ENCODE measurements around the gene ALG5.

The ALG5 gene

DNA sequence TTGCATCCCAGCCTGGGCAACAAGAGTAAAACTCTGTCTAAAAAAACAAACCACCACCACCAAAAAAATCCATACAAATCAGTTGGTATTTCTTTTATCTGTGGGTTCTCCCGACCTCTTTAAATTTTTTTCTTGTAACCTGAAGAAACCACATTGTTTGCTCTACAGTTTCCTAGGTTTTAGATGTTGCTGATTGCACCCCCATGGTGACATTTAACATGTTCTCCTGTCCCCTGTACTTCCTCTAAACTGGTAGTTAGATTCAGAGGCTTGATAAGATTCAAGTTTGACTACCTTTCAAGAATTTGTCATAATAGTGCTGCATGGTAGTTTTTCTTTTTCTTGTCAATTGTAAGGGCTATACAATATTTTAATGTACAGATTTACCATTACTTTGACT, 24.0 kb downstream of the ALG5 start:
- no peak for DNase-seq

DNA sequence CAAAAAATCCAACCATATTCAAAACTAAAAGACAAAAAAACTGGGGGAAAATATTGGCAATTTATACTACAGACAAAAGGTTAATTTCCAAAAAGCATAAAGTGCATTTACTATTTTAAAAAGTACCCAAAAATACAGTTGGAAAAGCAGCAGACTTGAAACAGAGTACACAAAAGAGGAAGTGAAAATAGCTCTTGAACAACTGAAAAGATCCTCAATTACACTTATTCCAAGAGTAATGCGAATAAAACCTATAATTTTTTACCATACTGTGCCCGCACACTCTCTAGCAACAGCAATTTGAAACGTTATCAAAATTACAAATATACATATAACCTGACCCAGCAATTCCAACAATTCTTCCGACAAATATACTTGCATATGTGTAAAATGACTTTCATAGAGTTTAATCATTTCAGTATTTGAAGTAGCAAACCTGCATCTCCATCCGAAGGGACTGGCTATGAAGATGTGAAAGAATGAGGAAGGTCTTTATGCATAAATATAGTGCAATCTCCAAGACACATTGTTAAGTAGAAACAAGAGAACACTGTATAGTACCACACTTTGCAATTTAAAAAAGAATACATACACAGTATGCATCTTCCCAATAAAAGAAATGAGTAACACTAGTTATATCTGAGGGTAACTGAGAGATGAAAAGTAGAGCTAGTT, 25.4 kb downstream of the ALG5 start:
- no peak for DNase-seq

DNA sequence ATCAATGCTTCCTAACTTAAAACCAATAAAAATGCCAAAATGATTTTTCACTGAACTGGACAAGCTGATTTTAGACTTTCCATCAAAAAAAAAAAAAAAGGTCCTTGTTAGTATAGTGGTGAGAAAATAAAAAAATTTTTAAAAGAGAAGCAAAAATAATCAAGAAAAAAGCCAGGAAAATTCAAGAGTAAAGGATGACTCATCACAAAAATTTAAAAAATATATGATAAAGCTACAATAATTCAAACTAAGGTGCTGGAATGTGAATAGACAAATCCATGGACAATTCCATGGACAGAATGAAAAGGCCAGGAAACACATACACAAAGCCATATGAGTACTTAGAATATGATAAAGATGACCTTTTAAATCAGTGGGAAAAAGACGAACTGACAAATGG, 26.1 kb downstream of the ALG5 start:
- no peak for DNase-seq

DNA sequence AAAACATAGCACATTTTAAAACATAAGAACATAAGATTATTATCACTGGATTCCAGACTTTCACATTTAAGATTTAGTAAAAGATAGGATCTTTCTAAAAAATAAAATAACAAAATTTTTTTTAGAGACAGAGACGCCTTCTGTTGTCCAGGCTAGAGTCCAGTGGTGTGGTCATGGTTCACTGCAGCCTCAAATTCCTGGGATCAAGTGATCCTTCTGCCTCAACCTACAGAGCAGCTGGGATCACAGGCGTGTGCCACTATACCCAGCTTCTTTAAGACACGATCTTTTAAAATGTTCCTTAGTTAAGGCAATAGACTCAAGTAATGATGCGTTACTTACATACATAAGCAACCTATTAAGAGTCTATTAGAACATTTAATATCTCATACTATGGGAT, 32.7 kb downstream of the ALG5 start:
- DNase-seq: no peak

DNA sequence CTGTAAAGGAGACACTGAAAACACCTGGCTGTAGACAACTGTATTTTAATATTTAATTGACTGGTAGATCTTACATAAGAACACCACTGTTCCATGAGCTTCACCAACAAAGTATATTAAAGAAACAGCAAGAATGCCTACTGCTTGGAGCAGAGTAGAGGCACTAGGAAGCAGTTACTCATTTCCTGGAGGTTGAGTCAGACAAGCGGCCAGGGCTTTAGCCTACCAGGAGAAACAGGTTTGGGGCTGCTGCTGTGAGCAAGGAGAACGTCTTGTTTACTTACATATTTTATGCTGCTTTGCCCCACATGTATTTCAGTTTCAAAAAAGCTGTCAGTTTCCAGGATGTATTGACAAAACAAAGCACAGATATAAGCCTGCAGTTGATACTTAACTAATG, 33.4 kb downstream of the ALG5 start:
- no peak for DNase-seq

DNA sequence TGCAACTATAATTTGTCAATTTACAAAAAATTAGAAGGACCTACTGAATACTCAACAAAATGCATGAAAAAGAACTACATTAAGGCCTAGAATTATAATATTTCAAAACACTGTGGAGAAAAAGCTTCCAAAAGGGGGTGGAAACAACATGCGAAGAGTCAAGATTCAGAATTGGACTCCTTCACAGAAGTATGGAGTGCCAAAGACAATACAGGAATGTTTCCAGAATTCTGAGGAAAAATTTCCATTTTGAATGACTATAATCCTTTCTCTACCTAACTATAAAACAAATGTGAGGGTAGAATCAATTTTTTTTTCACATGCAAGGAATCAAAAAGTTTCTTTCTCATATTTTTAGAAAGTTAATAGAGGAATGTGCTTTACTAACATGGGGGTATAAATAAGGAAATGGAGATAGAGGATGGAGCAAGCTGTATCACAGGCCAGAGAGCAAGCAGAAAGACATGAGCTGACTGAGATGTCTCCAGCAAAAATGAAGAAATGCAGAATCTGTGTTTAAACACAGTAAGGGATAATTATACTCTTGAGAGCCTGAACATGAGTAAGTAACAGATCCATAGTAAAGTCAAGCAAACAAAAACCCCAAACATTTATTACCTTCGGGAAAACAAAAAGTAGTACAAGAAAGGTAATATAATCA, 39.6 kb downstream of the ALG5 start:
- DNase-seq: no peak

DNA sequence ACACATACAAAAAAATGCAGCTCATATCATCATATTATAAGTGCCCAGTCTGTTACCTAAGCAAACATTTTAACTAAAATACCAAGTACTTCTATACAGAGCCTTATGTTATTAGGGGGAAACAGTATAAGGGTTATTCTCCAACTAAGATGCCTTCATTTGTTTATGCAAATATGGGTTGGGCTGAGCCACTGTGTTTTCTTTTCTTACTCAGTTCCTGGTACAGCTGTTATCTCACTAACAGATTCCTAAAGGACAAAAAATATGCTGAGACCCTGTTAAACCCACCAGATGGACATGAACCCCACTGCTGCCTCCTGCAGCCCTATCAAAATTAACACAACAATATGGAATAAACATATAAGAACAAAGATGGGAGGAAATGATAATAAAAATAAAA, 44.6 kb downstream of the ALG5 start:
- no peak for DNase-seq

DNA sequence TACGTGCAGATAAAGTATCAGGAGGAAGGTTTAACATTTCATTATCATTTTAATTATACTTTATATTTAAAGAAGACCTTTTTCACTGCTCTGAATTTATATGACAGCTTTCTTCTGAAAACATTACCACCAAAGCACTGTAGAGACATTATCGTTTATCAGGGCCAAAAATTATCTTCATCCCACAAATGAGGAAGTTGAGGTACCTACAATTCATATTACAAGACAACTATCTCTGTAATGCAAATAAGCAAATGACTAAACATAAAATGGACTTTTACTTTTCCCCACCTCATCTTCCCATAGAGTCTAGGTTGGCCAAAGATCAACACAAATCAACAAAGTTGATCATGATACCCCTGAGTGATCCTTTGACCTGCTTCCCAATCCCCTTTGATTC, 48.2 kb downstream of the ALG5 start:
- no peak for DNase-seq

DNA sequence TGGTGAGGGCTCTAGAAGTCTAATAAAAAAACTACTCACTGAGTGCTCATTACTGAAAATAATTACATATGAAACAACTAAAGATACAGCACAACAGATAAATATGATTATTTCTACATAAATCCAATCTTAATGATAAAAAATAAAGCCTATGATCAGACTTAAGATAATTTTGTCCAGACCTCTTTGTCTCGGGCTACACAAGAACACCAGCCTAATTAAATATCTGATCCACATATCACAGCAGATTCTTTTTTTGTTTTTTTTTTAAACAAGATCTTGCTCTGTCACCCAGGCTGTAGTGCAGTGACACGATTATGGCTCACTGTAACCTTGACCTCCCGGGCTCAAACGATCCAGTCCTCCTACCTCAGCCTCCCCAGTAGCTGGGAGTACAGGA, 48.8 kb downstream of the ALG5 start:
- no peak for DNase-seq

DNA sequence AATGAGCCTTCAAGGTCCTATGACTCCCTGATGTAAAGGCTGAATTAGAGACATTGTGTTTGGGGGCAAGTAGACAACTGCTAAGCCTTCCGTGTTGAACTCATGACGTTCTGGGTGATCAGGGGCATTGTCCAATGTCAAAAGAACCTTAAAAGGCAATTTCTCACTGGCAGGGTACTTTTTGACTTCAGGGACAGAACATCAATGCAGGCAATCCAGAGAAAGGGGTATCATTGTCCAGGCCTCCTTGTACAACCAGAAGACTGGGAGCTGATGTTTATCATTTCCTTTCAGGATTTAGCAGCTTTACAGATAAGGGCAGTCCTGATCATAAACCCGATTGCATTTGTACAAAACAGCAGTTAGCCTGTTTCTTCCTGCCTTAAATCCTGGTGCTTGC, 54.1 kb downstream of the ALG5 start:
- DNase-seq: no peak

DNA sequence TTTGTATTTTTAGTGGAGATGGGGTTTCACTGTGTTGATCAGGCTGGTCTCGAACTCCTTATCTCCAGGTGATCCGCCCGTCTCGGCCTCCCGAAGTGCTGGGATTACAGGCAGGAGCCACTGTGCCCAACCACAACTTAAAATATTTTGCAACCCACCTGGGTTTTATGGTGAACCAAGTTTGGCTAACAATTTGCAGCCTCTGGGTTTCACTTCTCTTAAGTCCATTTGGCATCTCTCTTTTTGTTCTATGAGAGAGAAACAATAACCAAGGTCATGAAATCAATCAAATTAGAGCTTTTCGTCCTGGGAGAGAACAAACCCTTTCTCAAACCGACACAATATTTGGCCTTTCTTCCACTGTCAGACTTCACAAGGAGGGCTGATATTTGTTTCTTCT, 73.5 kb downstream of the ALG5 start:
- no peak for DNase-seq

DNA sequence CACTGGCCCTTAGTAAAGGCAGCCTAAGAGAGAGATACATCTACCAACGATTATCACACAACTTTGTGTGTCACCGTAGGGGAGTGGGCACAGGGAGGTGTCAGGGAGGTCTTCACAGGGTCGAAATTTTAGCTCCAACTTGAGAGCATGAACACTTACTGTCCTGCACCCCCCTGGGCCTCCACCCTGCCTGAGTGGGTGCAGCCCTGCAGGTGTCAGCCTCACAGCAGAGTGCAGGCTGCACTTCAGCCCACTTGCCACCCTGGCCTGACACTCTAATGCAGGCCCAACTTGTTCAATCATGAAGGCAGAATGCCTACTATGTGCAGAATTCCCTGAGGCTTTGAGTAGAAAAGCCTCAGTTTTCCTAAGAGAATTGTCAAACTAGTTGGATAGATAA, 75.1 kb downstream of the ALG5 start:
- DNase-seq: no peak

DNA sequence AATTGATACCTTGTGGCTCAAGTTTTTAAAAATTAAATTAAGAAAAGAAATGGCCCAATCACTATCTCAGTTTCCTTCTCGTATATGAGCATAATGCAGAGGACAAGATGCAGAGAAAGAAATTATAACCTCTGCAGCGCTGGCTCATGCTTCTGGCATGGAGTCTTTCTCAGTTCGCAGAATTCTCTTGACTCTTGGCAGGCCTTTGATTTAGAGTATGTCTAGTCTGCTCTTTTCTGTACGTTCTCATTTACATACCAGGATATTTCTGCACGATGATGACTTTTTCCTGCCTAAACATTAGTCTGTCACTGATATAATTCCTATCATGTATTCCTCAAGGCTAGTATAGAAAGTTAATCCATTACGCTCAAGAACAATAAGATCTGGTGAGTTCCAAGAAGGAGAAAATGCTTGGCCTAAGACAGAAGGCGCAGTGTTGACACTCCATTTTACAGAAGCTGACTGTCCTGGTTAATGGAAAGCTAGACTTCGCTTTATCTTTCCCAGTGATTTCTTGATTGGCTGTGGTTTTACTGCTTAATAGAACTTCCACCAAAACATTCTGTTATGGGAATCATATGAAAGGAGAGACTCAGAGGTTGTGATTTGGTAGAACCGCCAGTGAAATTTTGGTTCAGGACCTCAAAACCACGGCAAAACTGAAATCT, 77.4 kb downstream of the ALG5 start:
- DNase-seq: no peak

DNA sequence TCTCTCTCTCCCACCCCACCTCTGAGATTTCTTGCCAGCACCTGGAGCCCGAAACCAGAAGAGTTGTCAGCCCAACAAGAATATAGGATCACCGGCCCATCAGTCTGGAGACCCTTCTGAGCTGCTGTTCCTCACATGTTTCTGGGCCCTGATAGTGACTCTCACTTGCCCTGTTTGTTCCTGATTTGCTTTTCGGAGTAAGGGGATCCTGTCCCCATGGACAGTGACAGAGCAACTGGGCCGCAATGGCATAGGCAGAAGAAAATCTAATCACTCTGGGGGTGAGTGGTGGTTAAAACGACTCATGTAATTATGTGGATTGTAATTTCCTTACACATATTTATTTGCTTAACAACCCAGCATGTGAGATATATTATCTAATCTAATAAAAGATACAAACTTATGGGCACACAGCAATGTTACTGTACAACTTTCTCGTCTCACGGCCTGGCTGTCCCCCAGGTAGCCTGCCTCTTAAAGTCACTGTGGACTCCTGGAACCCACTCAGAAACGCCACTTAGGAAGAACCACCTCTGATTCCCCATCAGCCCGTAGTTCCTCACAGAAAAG, 78.4 kb downstream of the ALG5 start:
- DNase-seq: no peak

DNA sequence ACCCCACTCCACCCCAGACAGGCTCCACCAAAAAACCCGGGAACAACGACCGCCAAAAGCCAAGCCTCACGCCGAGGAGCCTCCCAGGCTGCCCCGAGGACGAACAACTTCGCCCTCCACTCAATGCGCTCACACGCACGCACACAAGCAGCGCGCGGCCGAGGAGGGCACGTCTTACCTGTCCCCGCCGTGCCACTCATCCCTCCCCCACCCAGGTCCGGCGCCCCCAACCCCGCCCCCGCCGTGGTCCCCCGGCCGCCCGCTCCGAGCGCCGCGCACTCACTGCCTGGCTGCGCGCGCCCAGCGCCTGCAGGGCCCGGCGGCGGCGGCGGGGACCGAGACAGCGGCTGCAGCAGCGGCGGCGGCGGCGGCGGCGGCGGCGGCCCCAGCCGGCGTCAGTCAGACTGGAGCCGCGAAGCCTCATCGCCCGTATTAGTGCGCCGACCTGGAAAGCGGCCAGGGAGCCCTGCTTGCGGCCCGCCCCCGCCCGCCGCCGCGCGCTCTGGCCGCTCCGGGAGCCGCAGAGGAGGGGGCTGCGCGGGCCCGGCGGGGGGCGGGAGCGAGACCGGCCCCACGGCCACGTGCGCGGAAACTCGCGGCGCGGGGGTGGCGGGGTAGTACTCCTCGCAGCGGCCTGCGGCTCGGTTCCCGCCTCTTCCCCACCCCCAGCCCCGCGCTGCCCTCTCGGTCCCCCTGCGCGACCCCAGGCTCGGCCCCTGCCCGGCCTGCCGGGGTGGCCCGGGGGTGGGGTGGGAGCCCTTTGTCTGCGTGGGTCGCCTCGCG, 79.1 kb downstream of the ALG5 start, which contains the start of gene SMAD9:
SMAD9 (minus strand) TSS at position 406 of the 783 bp plus-strand sequence. CDS start 40,549 bp downstream, outside the sequence.
- DNase-seq: no peak

DNA sequence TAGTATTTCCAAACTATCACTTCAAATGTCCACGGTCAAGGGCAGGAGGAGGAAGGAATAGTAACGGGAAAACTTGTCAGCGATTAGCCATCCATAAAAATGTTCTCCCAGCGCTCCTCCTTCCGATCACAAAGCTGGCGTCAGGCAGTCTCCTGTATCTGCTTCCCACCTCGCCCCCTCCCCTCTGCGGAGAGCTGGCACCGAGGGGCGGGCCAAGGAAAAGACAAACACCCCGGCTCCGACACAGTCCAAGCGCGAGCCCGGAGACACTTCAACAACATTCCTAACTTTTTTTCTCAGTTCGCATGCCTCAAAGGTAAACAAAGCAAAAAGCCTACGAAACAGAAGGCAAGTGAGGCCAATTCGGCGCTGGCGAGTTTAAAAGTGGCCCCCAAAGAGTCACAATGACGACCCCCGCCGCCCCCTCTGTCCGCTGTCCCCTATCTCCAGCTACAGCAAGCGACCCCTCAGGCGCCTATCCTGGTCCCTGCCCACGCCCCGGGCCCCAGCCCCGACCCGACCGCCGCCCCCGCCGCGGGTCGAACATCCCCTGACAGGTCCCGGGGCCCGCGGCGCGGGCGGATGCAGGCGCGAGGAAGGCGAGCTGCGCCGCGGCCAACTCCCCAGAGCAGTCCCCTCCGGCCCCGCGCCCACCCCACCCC, 79.8 kb downstream of the ALG5 start:
- DNase-seq: no peak

DNA sequence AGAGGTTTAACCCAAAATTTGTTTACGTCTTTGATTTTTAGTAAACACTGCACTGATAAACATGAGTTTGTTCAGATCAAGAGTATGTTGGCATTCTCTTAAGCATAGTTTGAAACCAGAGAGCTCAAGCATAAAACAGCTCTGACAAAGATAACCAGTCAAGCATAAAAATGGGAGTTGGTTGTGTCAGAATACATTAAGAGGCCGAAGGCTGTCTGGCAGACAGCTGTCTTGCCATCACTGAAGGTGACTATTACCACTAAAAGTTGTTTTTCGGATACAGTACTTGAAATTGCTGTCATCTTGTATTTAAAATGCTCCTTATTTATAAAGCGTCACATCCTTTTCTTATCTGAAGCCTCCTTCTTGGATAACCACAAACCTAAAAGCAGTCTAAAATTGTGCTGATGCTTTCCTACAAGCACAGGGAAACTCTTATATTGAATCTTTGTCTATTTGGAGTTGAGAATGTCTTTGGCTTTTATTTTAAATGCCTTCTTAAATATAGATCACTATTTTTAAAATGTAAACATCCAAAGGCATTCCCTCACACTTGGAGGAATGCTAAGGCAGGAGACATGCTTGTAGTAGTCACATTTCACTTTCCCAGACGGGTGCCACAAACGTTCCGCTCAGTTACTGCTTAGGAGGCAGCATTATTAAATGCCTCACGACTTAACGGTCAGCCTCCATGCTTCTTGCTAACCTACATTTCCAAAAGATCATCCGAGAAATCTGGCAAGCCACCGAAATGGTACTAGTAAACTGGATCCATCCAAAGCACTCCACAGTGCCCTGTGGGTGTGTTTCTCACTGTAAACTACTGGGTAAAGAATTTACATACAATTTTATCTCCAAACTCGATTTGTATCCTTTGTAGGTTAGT, 80.7 kb downstream of the ALG5 start:
- DNase-seq: no peak

DNA sequence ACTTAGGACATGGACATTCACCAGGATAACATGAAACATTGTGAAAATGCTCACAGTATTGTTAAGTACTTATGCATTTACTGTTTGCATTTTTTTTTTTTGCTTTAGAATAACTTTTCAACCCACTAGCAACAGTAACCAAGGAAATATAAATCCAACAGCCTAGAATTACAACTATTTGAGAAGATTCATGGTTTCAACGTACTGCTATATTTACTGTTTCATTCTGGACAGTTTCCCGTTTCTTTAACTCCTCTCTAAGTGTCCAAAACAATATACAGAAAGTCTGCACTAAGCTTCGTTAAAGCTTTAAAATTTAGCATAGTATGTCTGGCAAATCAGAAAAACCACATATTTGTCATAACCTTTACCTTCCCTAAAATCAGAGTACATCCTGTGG, 81.8 kb downstream of the ALG5 start:
- no peak for DNase-seq

DNA sequence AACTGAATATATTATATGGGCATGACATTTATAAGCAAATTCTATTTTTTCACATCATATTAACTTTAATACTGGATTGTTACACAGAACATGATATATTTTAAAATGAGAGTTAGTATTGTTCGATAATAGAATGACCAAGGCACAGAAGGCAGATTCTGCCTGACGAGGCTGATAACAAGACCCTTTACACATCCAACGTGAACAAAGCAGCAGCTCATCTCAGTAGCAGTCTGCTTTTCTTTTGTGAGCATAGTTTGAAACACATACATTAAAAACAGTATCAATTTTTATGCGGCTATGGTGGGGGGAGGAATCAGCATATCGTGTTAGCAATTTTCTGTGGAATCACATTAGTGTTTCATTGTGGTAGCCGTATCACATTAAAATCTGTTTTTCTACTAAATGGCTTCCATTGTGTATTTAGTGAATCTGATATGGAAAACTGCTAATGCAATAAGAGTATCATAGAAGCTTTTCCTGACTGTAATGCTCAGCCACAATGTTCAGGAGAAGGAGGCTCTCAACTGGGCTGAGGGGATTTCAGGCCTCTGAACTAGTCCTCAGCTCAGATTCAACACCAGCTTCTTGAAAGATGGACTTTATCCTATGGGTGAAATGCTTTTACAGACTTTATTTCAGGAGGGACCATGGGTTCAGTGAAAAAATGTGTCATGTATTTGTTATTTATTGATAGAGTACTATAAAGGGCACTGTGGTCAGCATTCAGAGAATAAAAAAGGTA, 83.1 kb downstream of the ALG5 start:
- no peak for DNase-seq

DNA sequence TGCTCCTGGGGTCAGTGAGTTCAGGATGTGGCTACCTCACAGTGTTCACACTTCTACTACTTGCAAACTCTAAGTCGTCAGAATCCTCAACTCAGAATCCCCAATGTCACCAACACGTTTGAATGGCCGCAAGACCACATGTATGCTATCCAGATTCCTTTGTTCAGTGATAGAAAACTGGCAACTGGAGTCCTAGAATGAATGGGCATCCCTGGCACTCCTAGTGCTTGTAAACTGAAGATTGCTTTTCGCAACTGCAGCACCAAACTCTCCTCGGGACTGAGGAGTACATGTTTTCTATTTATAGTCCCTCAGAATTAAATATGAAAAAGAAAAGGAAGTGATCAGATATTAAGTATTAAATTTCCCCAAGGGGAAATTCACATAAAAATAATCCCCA, 84.0 kb downstream of the ALG5 start:
- no peak for DNase-seq

DNA sequence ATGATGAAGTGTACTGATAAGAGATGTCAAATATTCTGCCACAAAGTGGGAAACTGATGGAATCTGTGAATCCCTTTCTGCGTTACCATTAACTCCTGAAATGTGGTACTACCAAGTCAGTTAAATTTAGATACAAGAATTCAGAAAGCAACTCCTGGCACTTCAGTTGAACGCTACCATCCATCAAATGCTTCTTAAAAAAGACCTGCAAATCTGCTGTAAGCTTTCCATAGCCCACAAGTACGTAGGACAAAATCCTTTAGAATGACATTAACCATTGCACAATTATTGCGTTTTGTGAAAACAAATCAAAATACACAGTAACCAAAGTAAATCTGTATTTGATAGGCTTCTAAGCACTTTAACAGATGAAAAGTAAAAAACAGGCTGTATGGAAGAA, 84.5 kb downstream of the ALG5 start:
- DNase-seq: no peak
